ENCODE data around the gene FBXL7. TPM values are rescaled to one million over a fixed set of nuclear protein-coding genes. Genes with fewer than 3 reads are reported as not detected.

FBXL7 gene
- total and polyA plus RNA-seq, 2 donors (not counting 3 experiments of a cell fraction or from before 2014, with no cell fraction given), result 23.5 to 32.2 TPM

- no peak overlapping the region for H3K9ac ChIP-seq (replicated peaks; ENCODE audit: extremely low read depth, insufficient read depth, low read length)
- H3K27ac ChIP-seq (ENCODE audit: insufficient read depth, low read depth, low read length), result no peak overlapping the region
- H3K27me3 ChIP-seq (ENCODE audit: control insufficient read depth in 2 of 2, insufficient read depth in 2 of 2, low read length in 2 of 2), result no peaks in the 10 kb centered on the region
- TF ChIP-seq JUN (IDR thresholded peaks at IDR 0.05; ENCODE audit: borderline replicate concordance, insufficient read depth, insufficient read length, low read depth) (no peak), MAX (IDR thresholded peaks at IDR 0.05; ENCODE audit: insufficient read depth, insufficient read length) (no peak), POLR2AphosphoS5 (IDR thresholded peaks at IDR 0.05; ENCODE audit: insufficient read depth, low read depth, low read length) (no peak), CTCF (IDR thresholded peaks at IDR 0.05; ENCODE audit: extremely low read depth in 1 of 2, insufficient read depth in 1 of 2, low read depth in 1 of 2, low read length in 2 of 2) (no peak), EZH2 (IDR thresholded peaks at IDR 0.05; ENCODE audit: borderline replicate concordance, low read depth, low read length, severe bottlenecking) (no peak), GATA2 (IDR thresholded peaks at IDR 0.05; ENCODE audit: insufficient read depth, insufficient read length, low read depth, low read length) (no peak), POLR2A (IDR thresholded peaks at IDR 0.05; ENCODE audit: low read depth, low read length) (no peak), FOS (IDR thresholded peaks at IDR 0.05; ENCODE audit: borderline replicate concordance, insufficient read depth, low read length) (no peak), MYC (IDR thresholded peaks at IDR 0.05; ENCODE audit: low read depth, low read length) (no peak)
- H3K4me2 ChIP-seq (ENCODE audit: insufficient read depth, low read length), result no peak overlapping the region
- dilution Hi-C loops (cut with MboI; ENCODE audit: extremely low pct_ligation_motif_present, low sequenced_read_pairs), result no loop called here
- no peaks in the 10 kb centered on the region for H3K9me3 ChIP-seq (replicated peaks; ENCODE audit: control insufficient read depth, insufficient read depth, low read length)
- no peaks in the 10 kb centered on the region for H3K36me3 ChIP-seq (ENCODE audit: control insufficient read depth in 2 of 2, extremely low read depth in 1 of 2, insufficient read depth in 2 of 2, low read length in 2 of 2)
- no peaks in the 10 kb centered on the region for H3K9me1 ChIP-seq (replicated peaks; ENCODE audit: control insufficient read depth, extremely low read depth, insufficient read depth, low read length)
- H3K4me3 ChIP-seq (replicated peaks in 1 of 3; ENCODE audit: insufficient read depth in 1 of 3, low read depth in 1 of 3, low read length in 3 of 3), result no peak overlapping the region
- no peak overlapping the region for H2AFZ ChIP-seq (ENCODE audit: low read depth, low read length)
- no peak for FAIRE-seq
- DNase-seq (ENCODE audit: low read depth, low spot score), result no peak
- H3K4me1 ChIP-seq (ENCODE audit: control insufficient read depth, extremely low read depth, insufficient read depth, low read length), result peaks cover 7% of the 10 kb centered on the region
- CTCF ChIA-PET, result interaction anchor here (1.1 kb wide), 1 partner anchor 149 kb away, joined by 3 read pairs; no protein-coding TSS in a partner anchor
- BruUV-seq (replicated peaks), result no TSS peak
- H3K79me2 ChIP-seq (ENCODE audit: control insufficient read depth, insufficient read depth, low read length), result peaks cover 3% of the 10 kb centered on the region
- no peaks in the 10 kb centered on the region for H4K20me1 ChIP-seq (replicated peaks; ENCODE audit: control insufficient read depth, extremely low read depth, insufficient read depth, low read length)
- intact Hi-C loops (cut with micrococcal nuclease), result loop anchor here (10.0 kb wide), 1 partner anchor 695 kb away; no protein-coding TSS in a partner anchor
- POLR2A ChIA-PET, result no interaction called here
Observed at GRCh38 chr5:15799612-15800011, 299.6 kb downstream of the FBXL7 start.

All from endothelial cell of umbilical vein (primary cell).